Measurements from ENCODE around the gene NCBP3.
"Not testable (repeated sequence)": the region's sequence is repeated elsewhere in the genome, so short reads cannot be mapped to it uniquely, and the experiment has no call there.

Gene NCBP3

GRCh38 chr17:3812284-3812683 is 33.8 kb downstream of the NCBP3 start:
- DNase-seq (ENCODE audit: low spot score): no peak

GRCh38 chr17:3810019-3810418 is 36.0 kb downstream of the NCBP3 start:
- DNase-seq (ENCODE audit: low spot score): no peak

- no peak for DNase-seq (ENCODE audit: low spot score)
Measured at GRCh38 chr17:3809135-3809534, 36.9 kb downstream of the NCBP3 start.

- no peak for DNase-seq (ENCODE audit: low spot score)
Measured at GRCh38 chr17:3808701-3809100, 37.3 kb downstream of the NCBP3 start.

GRCh38 chr17:3805581-3805980 is 40.5 kb downstream of the NCBP3 start:
- DNase-seq (ENCODE audit: low spot score): no peak

GRCh38 chr17:3804503-3804931 is 41.5 kb downstream of the NCBP3 start:
- no peak for DNase-seq (ENCODE audit: low spot score)

DNA sequence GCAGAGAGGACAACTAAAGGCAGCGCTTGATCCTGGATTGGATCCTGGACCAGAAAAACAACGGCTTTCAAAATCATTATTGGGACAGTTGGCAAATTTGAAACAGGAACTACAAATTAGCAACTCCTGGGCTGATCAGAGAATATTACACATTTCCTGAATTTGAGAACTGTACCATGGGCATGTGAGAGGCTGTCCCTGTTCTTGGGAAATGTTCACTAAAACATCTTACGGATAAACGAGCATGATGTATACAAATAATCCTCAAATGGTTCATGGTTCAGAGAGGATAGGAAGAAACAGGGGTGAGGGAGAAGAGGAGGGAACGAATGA is 42.8 kb downstream of the NCBP3 start:
- no peak for DNase-seq (ENCODE audit: low spot score)

DNA sequence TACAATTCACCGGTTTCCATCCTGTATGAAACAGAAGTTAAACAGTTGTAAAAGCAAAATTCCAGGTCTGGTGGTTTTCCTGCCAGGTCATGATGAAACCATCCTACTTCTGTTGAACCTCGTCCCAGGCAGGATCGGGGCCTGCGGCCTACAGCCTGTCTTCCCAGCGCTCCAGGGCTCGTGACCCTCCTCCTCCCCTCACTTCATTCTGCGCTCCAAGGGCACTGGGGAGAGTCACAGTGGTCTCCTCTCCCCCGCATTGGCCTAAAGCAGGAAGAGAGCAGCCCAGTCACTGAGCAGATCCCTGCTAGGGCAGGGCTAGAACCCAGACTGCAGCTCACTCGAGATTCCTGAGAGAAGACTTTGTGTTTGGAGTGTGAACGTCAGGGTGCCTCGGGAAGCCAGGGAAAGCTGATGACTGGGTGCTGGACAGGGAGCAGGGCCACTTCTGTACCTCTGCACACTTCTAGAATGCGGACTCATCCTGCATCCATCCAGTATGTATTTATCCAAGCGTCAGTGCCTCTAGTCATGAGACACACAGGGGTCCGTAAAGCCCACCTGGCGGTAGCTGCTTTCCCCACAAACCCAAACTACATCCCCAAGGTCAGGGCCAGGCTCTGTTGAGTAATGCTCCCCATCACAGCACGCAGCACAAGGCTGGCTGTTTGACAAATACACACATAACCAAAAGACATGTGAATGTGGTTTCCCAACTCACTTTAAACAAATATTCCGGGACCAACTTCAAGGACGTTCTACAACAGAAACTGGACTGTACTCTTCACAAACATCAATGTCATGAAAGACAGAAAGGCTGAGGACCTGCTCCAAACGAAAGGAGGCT is 43.4 kb downstream of the NCBP3 start:
- DNase-seq (ENCODE audit: low spot score): no peak

GRCh38 chr17:3801792-3802191 is 44.3 kb downstream of the NCBP3 start:
- DNase-seq (ENCODE audit: low spot score): no peak

DNA sequence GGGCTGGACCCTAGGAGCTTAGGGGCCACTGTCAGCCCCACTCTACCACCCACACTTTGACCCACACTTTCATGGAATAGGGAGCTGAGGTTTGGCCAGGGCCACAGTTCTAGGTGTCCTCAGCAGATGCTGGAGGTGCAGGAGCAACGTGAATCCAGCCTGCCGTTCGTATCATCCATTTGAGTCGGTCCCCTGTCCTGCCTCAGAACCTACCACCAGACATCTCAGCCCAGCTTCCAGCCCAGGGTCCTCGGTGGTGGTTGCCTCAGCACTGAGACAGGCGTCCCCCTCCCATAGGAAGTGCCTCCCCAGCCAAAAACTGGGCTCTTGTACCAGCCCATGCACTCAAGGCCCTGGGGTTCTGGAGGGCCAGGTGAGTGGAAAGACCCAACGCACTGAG is 44.7 kb downstream of the NCBP3 start:
- DNase-seq (ENCODE audit: low spot score): no peak

DNA sequence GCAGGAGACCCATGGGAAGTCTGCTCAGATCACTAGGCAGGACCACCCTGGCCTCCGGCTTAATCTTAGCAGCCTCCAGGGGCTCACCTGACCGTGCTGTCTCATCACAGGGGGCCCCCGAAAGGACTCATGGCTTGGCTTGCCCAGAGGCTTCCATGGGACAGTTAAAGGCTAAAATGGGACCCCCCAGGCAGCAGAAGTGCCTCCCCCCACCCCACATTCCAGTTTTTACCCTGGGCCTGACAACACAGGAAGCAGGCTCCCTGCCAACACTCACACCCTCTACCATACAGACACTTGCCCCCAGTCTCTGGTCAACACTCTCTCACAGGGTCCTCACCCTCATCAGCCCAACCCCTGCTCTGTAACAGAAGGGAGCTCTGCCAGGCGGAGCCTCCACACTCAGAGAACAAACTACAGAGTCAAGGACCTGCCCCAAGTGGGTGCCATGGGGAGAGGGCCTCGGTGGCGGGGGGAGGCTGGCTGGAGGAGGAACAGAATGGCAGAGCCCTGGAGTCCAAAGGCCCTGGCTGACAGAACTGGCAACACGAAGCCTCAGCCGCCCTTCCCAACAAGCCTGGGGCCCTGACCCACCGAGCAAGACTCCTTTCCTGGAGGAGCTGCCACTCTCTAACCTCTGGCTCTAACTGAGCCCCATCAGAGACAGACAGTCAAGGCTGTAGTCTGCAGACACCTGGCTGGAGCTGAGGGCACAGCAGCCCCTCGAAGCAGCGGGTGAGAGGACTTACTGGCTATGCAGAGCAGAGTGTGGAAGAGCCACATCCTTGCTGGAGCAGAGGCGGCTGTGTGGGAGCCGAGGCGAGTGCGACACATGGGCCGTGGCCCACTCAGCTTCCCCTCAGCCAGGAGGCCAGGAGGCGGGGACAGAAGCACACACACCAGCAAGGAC is 45.4 kb downstream of the NCBP3 start, which contains the start of gene ITGAE:
ITGAE (minus strand) TSS at position 827 of the 910 bp plus-strand sequence; CDS start at position 783, 44 bp downstream.
- DNase-seq (ENCODE audit: low spot score): no peak

GRCh38 chr17:3799181-3799945 is 46.7 kb downstream of the NCBP3 start:
- DNase-seq (ENCODE audit: low spot score): no peak

GRCh38 chr17:3798273-3799180 is 47.5 kb downstream of the NCBP3 start:
- no peak for DNase-seq (ENCODE audit: low spot score)

- no peak for DNase-seq (ENCODE audit: low spot score)
Measured at GRCh38 chr17:3796822-3797170, 49.2 kb downstream of the NCBP3 start.

- DNase-seq (ENCODE audit: low spot score): no peak
Measured at GRCh38 chr17:3796110-3796821, 49.8 kb downstream of the NCBP3 start.

GRCh38 chr17:3795390-3796102 is 50.5 kb downstream of the NCBP3 start:
- no peak for DNase-seq (ENCODE audit: low spot score)

- no peak for DNase-seq (ENCODE audit: low spot score)
Measured at GRCh38 chr17:3794557-3795389, 51.3 kb downstream of the NCBP3 start.

DNA sequence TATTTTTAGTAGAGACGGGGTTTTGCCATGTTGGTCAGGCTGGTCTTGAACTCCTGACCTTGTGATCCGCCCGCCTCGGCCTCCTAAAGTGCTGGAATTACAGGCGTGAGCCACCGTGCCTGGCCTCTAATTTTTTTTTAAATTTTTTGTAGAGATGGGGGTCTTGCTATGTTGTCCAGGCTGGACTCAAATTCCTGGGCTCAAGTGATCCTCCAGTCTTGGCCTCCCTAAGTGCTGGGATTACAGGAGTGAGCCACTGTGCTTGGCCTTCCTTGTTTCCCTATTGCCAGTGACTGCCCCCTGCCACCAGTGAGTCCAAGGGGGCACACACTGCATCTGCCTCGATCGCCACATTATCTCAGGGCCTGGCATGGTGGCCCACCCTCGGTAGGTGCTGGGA is 51.9 kb downstream of the NCBP3 start:
- DNase-seq (ENCODE audit: low spot score): not testable (repeated sequence)

- not testable (repeated sequence) for DNase-seq (ENCODE audit: low spot score)
Measured at GRCh38 chr17:3793258-3793657, 52.8 kb downstream of the NCBP3 start.
